ENCODE data around the gene PRR7. TPM values are rescaled to one million over a fixed set of nuclear protein-coding genes. Genes with fewer than 3 reads are reported as not detected.
"Not testable (repeated sequence)": the region's sequence is repeated elsewhere in the genome, so short reads cannot be mapped to it uniquely, and the experiment has no call there.

PRR7 gene
- total and polyA plus RNA-seq, 4 donors: 0.17 to 1.4 (median 0.49) TPM

- no peak for DNase-seq (ENCODE audit: low spot score)
- peaks cover 0 to 4% (median 2%) of the 10 kb centered on the region in 4 donors for H3K4me1 ChIP-seq (ENCODE audit: control insufficient read depth in 4 of 4, insufficient read depth in 4 of 4, low read length in 3 of 4)
- no peaks in the 10 kb centered on the region for H3K27me3 ChIP-seq (ENCODE audit: control insufficient read depth in 4 of 4, insufficient read depth in 4 of 4, low read length in 3 of 4)
- H3K36me3 ChIP-seq (ENCODE audit: control insufficient read depth in 4 of 4, insufficient read depth in 3 of 4, low read depth in 1 of 4, low read length in 3 of 4): peaks cover 0 to 4% (median under 1%) of the 10 kb centered on the region in 4 donors
- no peak overlapping the region for H3K27ac ChIP-seq (ENCODE audit: low read depth in 1 of 2, low read length in 2 of 2)
- no peak for TF ChIP-seq RXRA (IDR thresholded peaks at IDR 0.05)
- TF ChIP-seq, protein P1, sequence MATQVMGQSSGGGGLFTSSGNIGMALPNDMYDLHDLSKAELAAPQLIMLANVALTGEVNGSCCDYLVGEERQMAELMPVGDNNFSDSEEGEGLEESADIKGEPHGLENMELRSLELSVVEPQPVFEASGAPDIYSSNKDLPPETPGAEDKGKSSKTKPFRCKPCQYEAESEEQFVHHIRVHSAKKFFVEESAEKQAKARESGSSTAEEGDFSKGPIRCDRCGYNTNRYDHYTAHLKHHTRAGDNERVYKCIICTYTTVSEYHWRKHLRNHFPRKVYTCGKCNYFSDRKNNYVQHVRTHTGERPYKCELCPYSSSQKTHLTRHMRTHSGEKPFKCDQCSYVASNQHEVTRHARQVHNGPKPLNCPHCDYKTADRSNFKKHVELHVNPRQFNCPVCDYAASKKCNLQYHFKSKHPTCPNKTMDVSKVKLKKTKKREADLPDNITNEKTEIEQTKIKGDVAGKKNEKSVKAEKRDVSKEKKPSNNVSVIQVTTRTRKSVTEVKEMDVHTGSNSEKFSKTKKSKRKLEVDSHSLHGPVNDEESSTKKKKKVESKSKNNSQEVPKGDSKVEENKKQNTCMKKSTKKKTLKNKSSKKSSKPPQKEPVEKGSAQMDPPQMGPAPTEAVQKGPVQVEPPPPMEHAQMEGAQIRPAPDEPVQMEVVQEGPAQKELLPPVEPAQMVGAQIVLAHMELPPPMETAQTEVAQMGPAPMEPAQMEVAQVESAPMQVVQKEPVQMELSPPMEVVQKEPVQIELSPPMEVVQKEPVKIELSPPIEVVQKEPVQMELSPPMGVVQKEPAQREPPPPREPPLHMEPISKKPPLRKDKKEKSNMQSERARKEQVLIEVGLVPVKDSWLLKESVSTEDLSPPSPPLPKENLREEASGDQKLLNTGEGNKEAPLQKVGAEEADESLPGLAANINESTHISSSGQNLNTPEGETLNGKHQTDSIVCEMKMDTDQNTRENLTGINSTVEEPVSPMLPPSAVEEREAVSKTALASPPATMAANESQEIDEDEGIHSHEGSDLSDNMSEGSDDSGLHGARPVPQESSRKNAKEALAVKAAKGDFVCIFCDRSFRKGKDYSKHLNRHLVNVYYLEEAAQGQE (IDR thresholded peaks at IDR 0.05): no peak
- 83% methylated on average over 13 of the region's 13 CpGs for WGBS
- H3K9me3 ChIP-seq (ENCODE audit: control insufficient read depth in 4 of 4, low read length in 3 of 4): no peaks in the 10 kb centered on the region
- no peak overlapping the region for H3K9ac ChIP-seq (ENCODE audit: low read depth in 1 of 2, low read length in 2 of 2)
- no peak overlapping the region for H3K4me3 ChIP-seq (ENCODE audit: low read depth in 1 of 3, low read length in 3 of 3)
These were observed 38.4 kb downstream of the PRR7 start for GRCh38 chr5:177484902-177485549.

GRCh38 chr5:177485753-177486152, 39.1 kb downstream of the PRR7 start:
- H3K9me3 ChIP-seq (ENCODE audit: control insufficient read depth in 4 of 4, low read length in 3 of 4); H3K4me3 ChIP-seq (ENCODE audit: low read depth in 1 of 3, low read length in 3 of 3); H3K36me3 ChIP-seq (ENCODE audit: control insufficient read depth in 4 of 4, insufficient read depth in 3 of 4, low read depth in 1 of 4, low read length in 3 of 4); H3K27me3 ChIP-seq (ENCODE audit: control insufficient read depth in 4 of 4, insufficient read depth in 4 of 4, low read length in 3 of 4); H3K4me1 ChIP-seq (ENCODE audit: control insufficient read depth in 4 of 4, insufficient read depth in 4 of 4, low read length in 3 of 4); H3K9ac ChIP-seq (ENCODE audit: low read depth in 1 of 2, low read length in 2 of 2); H3K27ac ChIP-seq (ENCODE audit: low read depth in 1 of 2, low read length in 2 of 2); DNase-seq (ENCODE audit: low spot score): not testable (repeated sequence)
- 97% methylated on average over 3 of the region's 3 CpGs for WGBS

GRCh38 chr5:177486256-177486655, 39.6 kb downstream of the PRR7 start:
- H3K27me3 ChIP-seq (ENCODE audit: control insufficient read depth in 4 of 4, insufficient read depth in 4 of 4, low read length in 3 of 4): no peaks in the 10 kb centered on the region
- no peaks in the 10 kb centered on the region for H3K4me1 ChIP-seq (ENCODE audit: control insufficient read depth in 4 of 4, insufficient read depth in 4 of 4, low read length in 3 of 4)
- no peak overlapping the region for H3K27ac ChIP-seq (ENCODE audit: low read depth in 1 of 2, low read length in 2 of 2)
- TF ChIP-seq YY1 (IDR thresholded peaks at IDR 0.05): no peak
- no peak for TF ChIP-seq TAF1 (conservative IDR thresholded peaks at IDR 0.05)
- TF ChIP-seq NR2F2 (IDR thresholded peaks at IDR 0.05): no peak
- TF ChIP-seq, protein P2, sequence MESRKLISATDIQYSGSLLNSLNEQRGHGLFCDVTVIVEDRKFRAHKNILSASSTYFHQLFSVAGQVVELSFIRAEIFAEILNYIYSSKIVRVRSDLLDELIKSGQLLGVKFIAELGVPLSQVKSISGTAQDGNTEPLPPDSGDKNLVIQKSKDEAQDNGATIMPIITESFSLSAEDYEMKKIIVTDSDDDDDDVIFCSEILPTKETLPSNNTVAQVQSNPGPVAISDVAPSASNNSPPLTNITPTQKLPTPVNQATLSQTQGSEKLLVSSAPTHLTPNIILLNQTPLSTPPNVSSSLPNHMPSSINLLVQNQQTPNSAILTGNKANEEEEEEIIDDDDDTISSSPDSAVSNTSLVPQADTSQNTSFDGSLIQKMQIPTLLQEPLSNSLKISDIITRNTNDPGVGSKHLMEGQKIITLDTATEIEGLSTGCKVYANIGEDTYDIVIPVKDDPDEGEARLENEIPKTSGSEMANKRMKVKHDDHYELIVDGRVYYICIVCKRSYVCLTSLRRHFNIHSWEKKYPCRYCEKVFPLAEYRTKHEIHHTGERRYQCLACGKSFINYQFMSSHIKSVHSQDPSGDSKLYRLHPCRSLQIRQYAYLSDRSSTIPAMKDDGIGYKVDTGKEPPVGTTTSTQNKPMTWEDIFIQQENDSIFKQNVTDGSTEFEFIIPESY (IDR thresholded peaks at IDR 0.05): no peak
- no peak for TF ChIP-seq FOXA2 (IDR thresholded peaks at IDR 0.05)
- TF ChIP-seq SP1 (IDR thresholded peaks at IDR 0.05): no peak
- TF ChIP-seq RXRA (IDR thresholded peaks at IDR 0.05): no peak
- no peak for TF ChIP-seq EGR1 (IDR thresholded peaks at IDR 0.05; ENCODE audit: low read depth in 2 of 2)
- peaks cover 0 to 4% (median under 1%) of the 10 kb centered on the region in 4 donors for H3K36me3 ChIP-seq (ENCODE audit: control insufficient read depth in 4 of 4, insufficient read depth in 3 of 4, low read depth in 1 of 4, low read length in 3 of 4)
- no peak overlapping the region for H3K4me3 ChIP-seq (ENCODE audit: low read depth in 1 of 3, low read length in 3 of 3)
- no peaks in the 10 kb centered on the region for H3K9me3 ChIP-seq (ENCODE audit: control insufficient read depth in 4 of 4, low read length in 3 of 4)
- no peak for DNase-seq (ENCODE audit: low spot score)
- WGBS: 97% methylated on average over 3 of the region's 3 CpGs
- no peak overlapping the region for H3K9ac ChIP-seq (ENCODE audit: low read depth in 1 of 2, low read length in 2 of 2)

Data from liver (tissue), 9 donors.